CD1c-positive myeloid dendritic cell (primary cell): ENCODE results near the gene CAMK1.

Source experiments
- DNase-seq: peaks from one replicate; pipeline ENCODE4 v3.0.0-alpha.2; 2016; ENCODE audit errors: extremely low spot score

The CAMK1 gene

DNA sequence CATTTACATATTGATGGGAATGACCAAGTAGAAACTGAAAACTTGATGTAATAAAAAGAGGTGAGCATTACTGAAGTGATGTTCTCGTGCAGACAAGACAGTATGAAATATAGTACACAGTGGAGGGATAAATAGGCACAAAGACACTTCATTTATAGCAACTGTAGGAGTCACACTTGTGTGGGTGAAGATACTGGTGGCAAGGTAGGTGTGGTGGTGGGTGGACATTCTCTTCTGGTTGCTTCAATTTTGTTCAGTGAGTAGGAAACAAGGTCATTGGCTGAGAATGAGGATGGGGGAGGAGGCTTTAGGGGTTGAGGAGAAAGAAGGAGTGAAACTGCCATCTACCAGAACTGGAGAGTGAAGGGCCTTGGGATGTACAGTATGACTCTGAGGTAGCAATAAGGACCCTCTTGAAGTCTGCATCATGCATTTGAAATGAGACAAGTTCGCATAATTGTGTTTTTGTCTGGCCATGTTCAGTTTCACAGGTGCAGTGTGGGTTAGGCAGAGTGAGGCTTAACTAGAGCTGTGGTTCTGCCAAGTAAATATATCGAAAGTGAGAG lies 59.5 kb downstream of the CAMK1 start:
- DNase-seq = no peak
